Thyroid gland (tissue), 4 donors: ENCODE results near the gene RND2. TPM values are rescaled to one million over a fixed set of nuclear protein-coding genes. Genes with fewer than 3 reads are reported as not detected.

Source experiments
- DNase-seq, 2 donors: peaks; one replicate each; pipeline ENCODE4 v3.0.0-alpha.2; 2019
- H3K27ac ChIP-seq, 3 donors: fragments of 200-600 bp; sonication (generic); 1 replicate in 2 of 3; 2 replicates in 1 of 3; pipeline ENCODE4 v1.5.1; 2016 to 2019; ENCODE audit warnings: mild to moderate bottlenecking in 1 of 3, moderate library complexity in 1 of 3
- H3K27me3 ChIP-seq: fragments of 200-600 bp; sonication (generic); one replicate; pipeline ENCODE4 v1.5.1; 2019
- H3K36me3 ChIP-seq, 2 donors: fragments of 200-600 bp; sonication (generic); one replicate each; pipeline ENCODE4 v1.5.1; 2016 to 2019
- H3K4me1 ChIP-seq, 2 donors: fragments of 200-600 bp; sonication (generic); one replicate each; pipeline ENCODE4 v1.5.1; 2017 to 2019
- H3K4me3 ChIP-seq, 3 donors: fragments of 200-600 bp; sonication (generic); replicated peaks in 1 of 3; 1 replicate in 2 of 3; 2 replicates in 1 of 3; pipeline ENCODE4 v1.5.1; 2016; ENCODE audit warnings: mild to moderate bottlenecking in 1 of 3
- H3K9me3 ChIP-seq: fragments of 200-600 bp; sonication (generic); one replicate; pipeline ENCODE4 v1.5.1; 2017
- POLR2A ChIP-seq, 2 donors: fragments of 450-650 bp; IDR thresholded peaks; one replicate each; pipeline ENCODE4 v1.6.1; 2017; ENCODE audit warnings: antibody characterized with exemption in 2 of 2, mild to moderate bottlenecking in 2 of 2, moderate library complexity in 1 of 2
- WGBS, 2 donors: methylation state at CpG; one replicate each; pipeline ENCODE4 v1.1.5; 2017; 5-methylcytosine and 5-hydroxymethylcytosine counted together
- intact Hi-C: fragments of 100-400 bp; cut with DNase I; formaldehyde crosslinking; loops from one replicate; pipeline ENCODE4 v1.15.1; 2023
- total RNA-seq, 4 donors: library from RNA; depleted of rRNA; stranded (reverse); fragments of >200 nt; gene quantifications; one replicate each; pipeline ENCODE4 v1.2.3, GENCODE V29; 2016
- TF ChIP-seq, protein P1 (sequence below), 6 experiments: fragments of 200-600 bp in 3 of 6; fragments of 450-650 bp in 3 of 6; sonication (generic) in 3 of 6; IDR thresholded peaks; one replicate each; pipeline ENCODE4 v1.5.1; 2016 to 2019; ENCODE audit warnings: antibody characterized with exemption in 6 of 6, mild to moderate bottlenecking in 2 of 6, inconsistent platforms in 1 of 6, moderate library complexity in 1 of 6

RND2 gene
- total RNA-seq, 4 donors from 2014 or later, result 5.2 to 14.8 (median 10.3) TPM

DNA sequence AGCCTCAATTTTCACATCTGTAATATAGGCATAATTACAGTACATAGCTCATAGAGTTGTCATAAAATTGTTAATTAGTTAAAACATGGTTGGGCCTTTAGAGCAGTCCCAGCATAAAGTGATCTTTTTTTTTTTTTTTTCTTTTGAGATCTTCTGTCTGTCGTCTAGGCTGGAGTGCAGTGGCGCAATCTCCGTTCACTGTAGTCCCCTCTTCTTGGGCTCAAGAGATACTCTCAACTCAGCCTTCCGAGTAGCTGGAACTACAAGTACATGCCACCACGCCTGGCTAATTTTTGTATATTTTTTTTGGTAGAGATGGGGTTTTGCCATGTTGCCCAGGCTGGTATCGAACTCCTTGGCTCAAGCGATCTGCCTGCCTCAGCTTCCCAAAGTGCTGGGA, 31.0 kb downstream of the RND2 start:
- H3K4me3 ChIP-seq, result no peak overlapping the region
- intact Hi-C loops, result no loop called here
- no peaks in the 10 kb centered on the region for H3K36me3 ChIP-seq
- 44 to 47% methylated on average over 7 of the region's 7 CpGs for WGBS, 2 donors
- TF ChIP-seq POLR2A (IDR thresholded peaks at IDR 0.05), result no peak
- TF ChIP-seq, protein P1, sequence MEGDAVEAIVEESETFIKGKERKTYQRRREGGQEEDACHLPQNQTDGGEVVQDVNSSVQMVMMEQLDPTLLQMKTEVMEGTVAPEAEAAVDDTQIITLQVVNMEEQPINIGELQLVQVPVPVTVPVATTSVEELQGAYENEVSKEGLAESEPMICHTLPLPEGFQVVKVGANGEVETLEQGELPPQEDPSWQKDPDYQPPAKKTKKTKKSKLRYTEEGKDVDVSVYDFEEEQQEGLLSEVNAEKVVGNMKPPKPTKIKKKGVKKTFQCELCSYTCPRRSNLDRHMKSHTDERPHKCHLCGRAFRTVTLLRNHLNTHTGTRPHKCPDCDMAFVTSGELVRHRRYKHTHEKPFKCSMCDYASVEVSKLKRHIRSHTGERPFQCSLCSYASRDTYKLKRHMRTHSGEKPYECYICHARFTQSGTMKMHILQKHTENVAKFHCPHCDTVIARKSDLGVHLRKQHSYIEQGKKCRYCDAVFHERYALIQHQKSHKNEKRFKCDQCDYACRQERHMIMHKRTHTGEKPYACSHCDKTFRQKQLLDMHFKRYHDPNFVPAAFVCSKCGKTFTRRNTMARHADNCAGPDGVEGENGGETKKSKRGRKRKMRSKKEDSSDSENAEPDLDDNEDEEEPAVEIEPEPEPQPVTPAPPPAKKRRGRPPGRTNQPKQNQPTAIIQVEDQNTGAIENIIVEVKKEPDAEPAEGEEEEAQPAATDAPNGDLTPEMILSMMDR (IDR thresholded peaks at IDR 0.05), result no peak
- peaks cover 9 to 21% of the 10 kb centered on the region in 2 donors for H3K4me1 ChIP-seq
- DNase-seq, result peak; percentile 80 to 82
- no peaks in the 10 kb centered on the region for H3K9me3 ChIP-seq
- H3K27ac ChIP-seq, result peak overlapping the region; percentile 14 to 65 (median 43)
- H3K27me3 ChIP-seq, result no peaks in the 10 kb centered on the region

DNA sequence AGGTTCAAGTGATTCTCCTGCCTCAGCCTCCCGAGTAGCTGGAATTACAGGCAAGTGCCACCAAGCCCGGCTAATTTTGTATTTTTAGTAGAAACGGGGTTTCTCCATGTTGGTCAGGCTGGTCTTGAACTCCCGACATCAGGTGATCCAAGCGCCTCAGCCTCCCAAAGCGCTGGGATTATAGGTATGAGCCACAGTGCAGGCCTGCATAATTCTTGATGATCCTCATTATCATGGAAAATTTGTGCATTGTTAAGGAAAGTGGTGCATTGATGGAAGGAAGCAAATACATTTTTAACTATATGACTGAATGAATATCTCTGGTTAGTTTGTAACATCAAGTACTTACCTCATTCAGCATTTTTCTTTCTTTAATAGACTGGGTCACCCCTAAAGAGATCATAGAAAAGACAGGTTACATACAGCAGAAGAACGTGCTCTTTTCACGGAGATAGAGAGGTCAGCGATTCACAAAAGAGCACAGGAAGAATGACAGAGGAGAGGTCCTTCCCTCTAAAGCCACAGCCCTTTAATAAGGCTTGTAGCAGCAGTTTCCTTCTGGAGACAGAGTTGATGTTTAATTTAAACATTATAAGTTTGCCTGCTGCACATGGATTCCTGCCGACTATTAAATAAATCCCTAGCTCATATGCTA, 38.1 kb downstream of the RND2 start:
- no peaks in the 10 kb centered on the region for H3K27me3 ChIP-seq
- no peak overlapping the region for H3K4me3 ChIP-seq
- TF ChIP-seq, protein P1 (IDR thresholded peaks at IDR 0.05), result no peak
- TF ChIP-seq POLR2A (IDR thresholded peaks at IDR 0.05), result no peak
- 93 to 94% methylated on average over 10 of the region's 10 CpGs for WGBS, 2 donors
- intact Hi-C loops, result loop anchor here (10.0 kb wide), 1 partner anchor 58 kb away; the partner anchor contains the start of gene IFI35
- peaks cover 0 to 6% of the 10 kb centered on the region in 2 donors for H3K4me1 ChIP-seq
- H3K36me3 ChIP-seq, result no peaks in the 10 kb centered on the region
- no peaks in the 10 kb centered on the region for H3K9me3 ChIP-seq
- no peak overlapping the region for H3K27ac ChIP-seq
- DNase-seq, result no peak

DNA sequence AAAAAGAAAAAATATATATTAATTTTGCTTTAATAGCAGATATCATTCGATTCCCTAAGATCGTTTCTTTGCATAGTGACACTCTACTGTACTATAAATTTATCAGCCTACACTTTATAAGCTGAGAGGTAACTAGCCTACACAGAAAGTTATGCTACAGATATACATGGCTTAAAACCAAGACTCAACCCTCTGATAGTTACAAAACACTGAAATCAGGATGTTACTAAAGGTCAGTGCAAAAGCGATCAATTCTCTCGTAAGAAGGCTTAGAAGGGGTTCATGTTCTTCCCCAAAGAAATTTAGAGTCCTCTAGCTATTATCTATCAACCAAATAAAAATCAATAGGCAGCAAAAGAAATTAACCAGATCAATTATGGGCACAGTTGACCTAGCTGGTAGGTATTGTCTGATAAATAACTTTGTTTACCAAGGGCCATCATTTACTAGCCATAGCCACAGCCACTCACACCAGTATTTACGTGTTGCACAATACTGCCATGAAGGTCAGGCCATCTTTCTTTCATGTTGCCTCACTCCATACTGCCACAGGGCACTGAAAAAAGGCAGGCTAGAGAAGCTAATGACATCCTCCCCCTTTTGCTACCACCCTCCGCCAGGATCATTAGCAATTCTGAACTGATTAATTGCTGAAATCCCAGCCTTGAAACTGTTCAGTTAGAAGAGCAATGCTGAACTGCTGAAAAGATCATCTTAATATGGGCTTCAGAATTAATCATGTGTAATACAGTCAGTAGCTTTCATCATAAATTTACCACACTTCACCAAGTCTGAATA, 43.7 kb downstream of the RND2 start:
- peak overlapping the region; percentile 32 to 88 (median 40) for H3K27ac ChIP-seq
- H3K36me3 ChIP-seq, result no peaks in the 10 kb centered on the region
- WGBS, 2 donors, result 91 to 98% methylated on average over 6 of the region's 6 CpGs
- no peak overlapping the region for H3K4me3 ChIP-seq
- no peaks in the 10 kb centered on the region for H3K27me3 ChIP-seq
- peaks cover 2 to 19% of the 10 kb centered on the region in 2 donors for H3K4me1 ChIP-seq
- peak in 1 of 2 donors; percentile 19 for DNase-seq
- no peak for TF ChIP-seq POLR2A (IDR thresholded peaks at IDR 0.05)
- TF ChIP-seq, protein P1 (IDR thresholded peaks at IDR 0.05), result no peak
- intact Hi-C loops, result loop anchor here (10.0 kb wide), 1 partner anchor 64 kb away; the partner anchor contains the start of gene IFI35
- no peaks in the 10 kb centered on the region for H3K9me3 ChIP-seq

DNA sequence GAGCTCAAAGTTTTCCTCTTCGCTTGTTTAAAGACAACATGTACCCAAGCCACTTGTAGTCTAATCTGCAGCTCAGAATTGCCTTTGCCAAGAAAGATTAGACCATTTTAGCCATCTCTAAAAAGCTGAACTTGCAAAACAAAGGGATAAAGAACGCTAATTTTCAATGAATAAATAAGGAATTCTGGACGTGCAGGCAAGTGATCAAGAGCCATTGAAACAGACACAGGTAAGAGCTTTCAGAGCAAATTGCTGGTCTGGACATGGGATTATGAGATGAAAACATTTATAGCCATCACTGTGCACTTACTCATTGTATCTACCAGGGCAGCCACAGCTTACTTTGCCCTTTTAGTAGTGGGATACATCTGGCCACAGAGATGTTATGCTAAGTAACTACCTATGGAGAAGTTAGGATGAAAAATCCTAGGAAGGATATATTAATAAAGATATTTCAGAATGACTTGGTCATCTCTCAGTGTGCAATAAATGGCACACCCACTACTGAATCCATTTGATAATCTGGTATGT, 44.4 kb downstream of the RND2 start:
- no peak for TF ChIP-seq POLR2A (IDR thresholded peaks at IDR 0.05)
- TF ChIP-seq, protein P1 (IDR thresholded peaks at IDR 0.05), result no peak
- no peak for DNase-seq
- intact Hi-C loops, result loop anchor here (10.0 kb wide), 1 partner anchor 65 kb away; the partner anchor contains the start of gene IFI35
- WGBS, 2 donors, result 26 to 46% methylated on average over 3 of the region's 3 CpGs
- Histone ChIP-seq H3K4me1 (peaks cover 2 to 19% of the 10 kb centered on the region in 2 donors), H3K27ac (peak overlapping the region in 2 of 3 donors; percentile 40 to 88), H3K9me3 (no peaks in the 10 kb centered on the region), H3K36me3 (no peaks in the 10 kb centered on the region), H3K4me3 (no peak overlapping the region), H3K27me3 (no peaks in the 10 kb centered on the region)
